Lung (tissue), 12 donors: ENCODE data around the gene CFAP61. TPM values are rescaled to one million over a fixed set of nuclear protein-coding genes. Genes with fewer than 3 reads are reported as not detected.

ENCODE experiments used
- ATAC-seq: fragments of 200-7000 bp; cut with Tn5 transposase; one replicate; pipeline ENCODE4 v1.9.1; 2020; ENCODE audit warnings: moderate number of reproducible peaks; ENCODE audit not compliant: insufficient read depth, low FRiP score
- DNase-seq, 3 donors: peaks; one replicate each; pipeline ENCODE4 v3.0.0-alpha.2; 2013 to 2017
- H3K27ac ChIP-seq, 2 donors: one replicate each; pipeline ENCODE4 v1.5.1; 2013; ENCODE audit warnings: mild to moderate bottlenecking in 2 of 2, moderate library complexity in 2 of 2, control low read depth in 1 of 2, inconsistent platforms in 1 of 2, low read depth in 1 of 2, low read length in 1 of 2
- H3K27me3 ChIP-seq, 3 donors: one replicate each; pipeline ENCODE4 v1.5.1; 2013; ENCODE audit warnings: low read length in 2 of 3; ENCODE audit not compliant: control insufficient read depth in 3 of 3, insufficient read depth in 3 of 3
- H3K36me3 ChIP-seq, 4 donors: one replicate each; pipeline ENCODE4 v1.5.1; 2013; ENCODE audit warnings: low read length in 4 of 4, mild to moderate bottlenecking in 1 of 4, moderate library complexity in 1 of 4; ENCODE audit not compliant: control insufficient read depth in 4 of 4, insufficient read depth in 4 of 4
- H3K4me1 ChIP-seq, 5 donors: one replicate each; pipeline ENCODE4 v1.5.1; 2013; ENCODE audit warnings: low read length in 5 of 5, mild to moderate bottlenecking in 2 of 5, moderate library complexity in 1 of 5; ENCODE audit not compliant: control insufficient read depth in 5 of 5, insufficient read depth in 5 of 5
- H3K4me3 ChIP-seq: one replicate; pipeline ENCODE4 v1.5.1; 2013; ENCODE audit warnings: mild to moderate bottlenecking, control low read depth, moderate library complexity
- H3K9ac ChIP-seq, 2 donors: one replicate each; pipeline ENCODE4 v1.5.1; 2013; ENCODE audit warnings: low read length in 2 of 2, control low read depth in 1 of 2; ENCODE audit not compliant: insufficient read depth in 1 of 2
- H3K9me3 ChIP-seq, 4 donors: one replicate each; pipeline ENCODE4 v1.5.1; 2013; ENCODE audit warnings: low read length in 3 of 4, mild to moderate bottlenecking in 1 of 4, moderate library complexity in 1 of 4; ENCODE audit not compliant: control insufficient read depth in 4 of 4, insufficient read depth in 3 of 4
- CTCF ChIP-seq: IDR thresholded peaks from 2 replicates; pipeline ENCODE4 v1.5.1; 2012; ENCODE audit warnings: mild to moderate bottlenecking; ENCODE audit errors: control extremely low read depth, extremely low read depth
- WGBS, 2 donors: extraction: QIAGEN DNeasy Blood & Tissue Kit; methylation state at CpG; one replicate each; pipeline ENCODE4 v1.1.7; 2013; 5-methylcytosine and 5-hydroxymethylcytosine counted together
- polyA plus RNA-seq, 2 donors: library from polyadenylated mRNA; stranded (reverse); fragments of 200-250 nt; gene quantifications; one replicate each; pipeline ENCODE4 v1.2.1, GENCODE V29; 2013
- total RNA-seq, 2 donors: library from RNA; depleted of rRNA in 1 of 2; stranded (reverse); fragments of >200 nt in 1 of 2; gene quantifications; one replicate each; pipeline ENCODE4 v1.2.1, GENCODE V29; 2014 to 2021
- donor health status: control.
- donor health status: control.
- donor health status: Bipolar disorder and iron deficiency.
- donor health status: healthy.
- donor health status: DM: yes; HTN: yes; CAD: no.

CFAP61 gene
- total and polyA plus RNA-seq, 4 donors: 2.0 to 15.4 (median 6.5) TPM

- TF ChIP-seq CTCF: no peak
- Histone ChIP-seq H3K36me3 (no peaks in the 10 kb centered on the region), H3K27ac (peak overlapping the region in 1 of 2 donors; percentile 71), H3K9ac (no peak overlapping the region), H3K4me1 (peaks cover 0 to 20% (median 4%) of the 10 kb centered on the region in 5 donors), H3K4me3 (no peak overlapping the region), H3K9me3 (no peaks in the 10 kb centered on the region), H3K27me3 (no peaks in the 10 kb centered on the region)
- WGBS, 2 donors: 81 to 87% methylated on average over 6 of the region's 6 CpGs
- DNase-seq: no peak
- ATAC-seq: no peak
These were observed 158.6 kb downstream of the CFAP61 start for GRCh38 chr20:20210943-20211273.

- Histone ChIP-seq H3K4me3 (no peak overlapping the region), H3K36me3 (no peaks in the 10 kb centered on the region), H3K9me3 (peaks cover 0 to 1% (median 0%) of the 10 kb centered on the region in 4 donors), H3K4me1 (peaks cover 0 to 24% (median 9%) of the 10 kb centered on the region in 5 donors), H3K27ac (peak overlapping the region in 1 of 2 donors; percentile 71), H3K27me3 (peaks cover 0 to 3% (median 0%) of the 10 kb centered on the region in 3 donors), H3K9ac (no peak overlapping the region)
- WGBS, 2 donors: 52 to 72% methylated on average over 5 of the region's 5 CpGs
- ATAC-seq: no peak
- peak in 1 of 3 donors; percentile 32 for DNase-seq
- TF ChIP-seq CTCF: no peak
These were observed 159.1 kb downstream of the CFAP61 start for GRCh38 chr20:20211274-20211987.

- Histone ChIP-seq H3K9ac (no peak overlapping the region), H3K27ac (peak overlapping the region in 1 of 2 donors; percentile 26), H3K4me3 (no peak overlapping the region), H3K4me1 (peaks cover 0 to 22% (median 10%) of the 10 kb centered on the region in 5 donors), H3K9me3 (peaks cover 0 to 1% (median 0%) of the 10 kb centered on the region in 4 donors), H3K27me3 (peaks cover 0 to 3% (median 0%) of the 10 kb centered on the region in 3 donors), H3K36me3 (no peaks in the 10 kb centered on the region)
- DNase-seq (no peak), ATAC-seq (no peak)
- 83 to 90% methylated on average over 11 of the region's 11 CpGs for WGBS, 2 donors
- no peak for TF ChIP-seq CTCF
These were observed 159.7 kb downstream of the CFAP61 start for GRCh38 chr20:20211988-20212518.
